KOPT-K1 (cell line): ENCODE data around the gene DCDC2.

Experiments used
- H3K27ac ChIP-seq: fragments of 200-600 bp; sonication (generic); 2 replicates; pipeline ENCODE4 v1.5.1; 2016; ENCODE audit warnings: antibody characterized with exemption, mild to moderate bottlenecking, low read depth, low read length; ENCODE audit not compliant: poor library complexity, severe bottlenecking
- H3K36me3 ChIP-seq: fragments of 200-600 bp; sonication (generic); 2 replicates; pipeline ENCODE4 v1.5.1; 2017; ENCODE audit warnings: antibody characterized with exemption, mild to moderate bottlenecking, low read length, moderate library complexity; ENCODE audit not compliant: insufficient read depth
- H3K9me3 ChIP-seq: fragments of 200-600 bp; sonication (generic); 2 replicates; pipeline ENCODE4 v1.5.1; 2017; ENCODE audit warnings: antibody characterized with exemption, low read length, mild to moderate bottlenecking; ENCODE audit not compliant: insufficient read depth, poor library complexity, severe bottlenecking

Gene DCDC2

DNA sequence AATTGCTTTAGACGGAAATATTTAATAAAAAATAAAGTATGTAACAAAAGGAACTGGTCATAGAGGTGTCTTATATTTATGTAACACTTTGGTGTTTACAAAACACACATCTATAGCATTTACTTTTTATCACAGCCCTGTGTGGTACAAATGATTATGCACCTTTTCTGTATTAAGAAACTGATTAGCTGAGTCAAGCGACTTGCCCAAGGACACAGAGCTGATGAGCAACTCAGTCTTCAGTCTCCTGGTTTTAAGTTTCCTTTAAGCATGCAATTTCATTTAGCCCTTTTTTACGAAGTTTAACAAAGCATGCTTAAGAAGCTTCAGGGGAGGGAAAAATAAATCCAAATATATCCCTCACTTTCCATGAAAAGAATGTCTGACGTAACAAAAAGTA is 2.5 kb downstream of the DCDC2 start:
- H3K9me3 ChIP-seq, result no peaks in the 10 kb centered on the region
- H3K27ac ChIP-seq, result no peak overlapping the region
- H3K36me3 ChIP-seq, result no peaks in the 10 kb centered on the region

GRCh38 chr6:24353861-24354260 is 4.0 kb downstream of the DCDC2 start:
- Histone ChIP-seq H3K36me3 (no peaks in the 10 kb centered on the region), H3K27ac (no peak overlapping the region)

DNA sequence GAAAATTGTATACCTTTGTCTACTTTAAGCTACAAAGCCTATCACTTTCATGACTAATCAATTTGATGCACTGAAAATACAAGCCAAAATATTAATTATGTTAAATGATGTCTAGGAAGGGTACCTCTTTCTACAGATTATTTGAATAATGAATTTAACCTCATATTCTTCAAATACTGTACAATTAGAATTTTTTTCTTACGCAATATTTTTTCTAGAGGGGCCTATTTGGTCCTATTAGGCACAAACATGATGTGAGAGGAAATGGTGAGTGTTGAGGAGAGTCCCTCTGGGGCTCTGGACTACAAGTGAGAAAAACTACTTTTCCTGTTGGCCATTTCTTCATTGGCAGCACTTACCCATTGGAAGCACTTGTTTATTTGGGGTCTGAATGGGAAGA is 5.4 kb downstream of the DCDC2 start:
- no peaks in the 10 kb centered on the region for H3K36me3 ChIP-seq
- H3K27ac ChIP-seq, result no peak overlapping the region
- no peaks in the 10 kb centered on the region for H3K9me3 ChIP-seq

More at GRCh38 chr6:24353861-24354260, 4.0 kb downstream of the DCDC2 start:
- H3K9me3 ChIP-seq, result no peaks in the 10 kb centered on the region

- H3K36me3 ChIP-seq, result no peaks in the 10 kb centered on the region
- no peak overlapping the region for H3K27ac ChIP-seq
- H3K9me3 ChIP-seq, result no peaks in the 10 kb centered on the region
Measured at GRCh38 chr6:24344976-24345375, 12.9 kb downstream of the DCDC2 start.

DNA sequence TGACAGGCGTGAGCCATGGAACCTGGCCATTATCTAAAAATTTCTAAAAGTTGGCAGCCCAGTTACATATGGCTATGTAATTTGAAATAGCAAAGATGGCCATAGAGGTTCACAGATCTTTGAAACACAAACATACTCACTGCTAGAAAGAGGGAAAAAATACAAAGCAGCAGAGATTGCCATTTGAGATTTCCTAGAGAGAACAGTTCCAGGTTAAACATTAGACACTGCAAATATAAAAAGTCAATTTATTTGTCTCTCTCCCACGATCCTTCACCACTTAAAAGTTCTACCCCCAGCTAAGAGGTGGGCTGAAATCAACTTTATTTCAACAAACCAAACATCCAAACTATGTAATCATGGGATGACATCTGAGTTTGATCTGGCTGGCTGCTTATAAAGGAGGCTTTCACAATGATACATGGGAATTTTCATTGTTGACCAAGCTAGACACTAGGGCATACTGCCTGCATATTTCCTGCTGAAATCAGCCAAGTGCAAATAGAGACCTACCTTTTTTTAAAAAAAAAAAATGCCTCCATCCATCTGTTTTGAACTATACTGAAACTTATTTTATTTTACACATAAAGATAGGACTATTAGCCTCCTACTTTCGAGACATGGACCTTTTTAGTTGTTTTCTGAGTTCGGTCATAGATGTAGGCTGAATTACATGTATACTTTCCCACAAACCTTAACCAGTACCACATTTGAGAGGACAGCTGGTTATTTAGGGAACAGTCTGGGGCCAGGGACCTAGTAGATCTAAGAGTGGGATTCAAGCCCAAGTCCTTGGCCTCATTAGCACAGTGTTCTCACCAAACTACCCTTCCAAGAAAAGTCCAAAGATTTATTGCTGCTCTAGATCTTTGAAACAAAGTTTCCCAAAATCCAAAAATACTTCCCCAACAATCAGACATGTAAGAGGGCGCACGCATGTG is 16.6 kb downstream of the DCDC2 start:
- no peaks in the 10 kb centered on the region for H3K36me3 ChIP-seq
- H3K9me3 ChIP-seq, result peaks cover 7% of the 10 kb centered on the region
- H3K27ac ChIP-seq, result no peak overlapping the region

- Histone ChIP-seq H3K9me3 (peaks cover 7% of the 10 kb centered on the region), H3K27ac (no peak overlapping the region), H3K36me3 (no peaks in the 10 kb centered on the region)
Measured at GRCh38 chr6:24339932-24340331, 17.9 kb downstream of the DCDC2 start.

- no peaks in the 10 kb centered on the region for H3K36me3 ChIP-seq
- H3K27ac ChIP-seq, result no peak overlapping the region
- H3K9me3 ChIP-seq, result peaks cover 7% of the 10 kb centered on the region
Measured at GRCh38 chr6:24334285-24334684, 23.6 kb downstream of the DCDC2 start.

GRCh38 chr6:24332317-24332716 is 25.5 kb downstream of the DCDC2 start:
- Histone ChIP-seq H3K27ac (no peak overlapping the region), H3K9me3 (no peaks in the 10 kb centered on the region), H3K36me3 (no peaks in the 10 kb centered on the region)

- H3K27ac ChIP-seq, result no peak overlapping the region
- H3K9me3 ChIP-seq, result no peaks in the 10 kb centered on the region
- no peaks in the 10 kb centered on the region for H3K36me3 ChIP-seq
Measured at GRCh38 chr6:24330137-24330732, 27.6 kb downstream of the DCDC2 start.

DNA sequence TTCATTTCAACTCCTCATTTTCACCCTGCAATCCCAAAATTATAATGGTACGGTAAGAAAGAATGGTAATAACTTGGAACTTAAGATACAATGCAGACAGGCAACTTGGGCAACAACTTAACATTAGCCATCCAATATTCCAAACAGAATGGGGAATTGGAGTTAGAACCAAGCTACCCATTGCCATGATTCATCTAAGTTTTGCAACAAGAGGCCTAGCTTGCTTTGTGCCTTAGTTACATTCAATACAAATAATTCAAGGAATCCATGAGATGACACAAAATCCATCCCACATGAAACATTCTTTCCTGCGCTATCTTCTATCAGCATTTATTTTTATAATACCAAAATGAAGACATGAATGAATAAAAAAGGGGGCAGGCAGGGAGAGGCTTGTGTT is 28.4 kb downstream of the DCDC2 start:
- Histone ChIP-seq H3K9me3 (no peaks in the 10 kb centered on the region), H3K36me3 (no peaks in the 10 kb centered on the region), H3K27ac (no peak overlapping the region)

DNA sequence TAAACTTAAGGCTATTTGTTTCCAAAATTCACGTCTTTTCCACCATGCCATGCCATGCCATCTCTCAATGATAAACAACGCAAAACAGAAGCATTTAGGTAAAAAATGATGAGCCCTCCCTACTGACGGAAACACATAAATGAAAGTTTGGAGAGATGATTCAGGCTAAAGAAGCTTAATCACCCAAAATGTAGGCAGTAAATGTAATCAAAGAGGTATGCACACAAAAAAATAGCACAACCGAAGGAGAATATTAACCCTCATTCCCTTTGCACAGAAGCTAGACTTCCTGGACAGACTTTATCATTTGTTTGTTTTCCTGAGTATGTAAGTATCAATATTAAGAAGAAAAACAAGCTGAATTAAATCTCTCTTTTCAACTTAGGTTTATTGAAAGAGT is 28.8 kb downstream of the DCDC2 start:
- H3K27ac ChIP-seq, result no peak overlapping the region
- no peaks in the 10 kb centered on the region for H3K9me3 ChIP-seq
- H3K36me3 ChIP-seq, result no peaks in the 10 kb centered on the region

- Histone ChIP-seq H3K9me3 (no peaks in the 10 kb centered on the region), H3K36me3 (no peaks in the 10 kb centered on the region), H3K27ac (no peak overlapping the region)
Measured at GRCh38 chr6:24327756-24328155, 30.1 kb downstream of the DCDC2 start.

- H3K9me3 ChIP-seq, result no peaks in the 10 kb centered on the region
- H3K27ac ChIP-seq, result no peak overlapping the region
- H3K36me3 ChIP-seq, result no peaks in the 10 kb centered on the region
Measured at GRCh38 chr6:24325978-24326377, 31.9 kb downstream of the DCDC2 start.

GRCh38 chr6:24324617-24325016 is 33.2 kb downstream of the DCDC2 start:
- Histone ChIP-seq H3K27ac (no peak overlapping the region), H3K9me3 (no peaks in the 10 kb centered on the region), H3K36me3 (no peaks in the 10 kb centered on the region)

- H3K36me3 ChIP-seq, result no peaks in the 10 kb centered on the region
- no peaks in the 10 kb centered on the region for H3K9me3 ChIP-seq
- no peak overlapping the region for H3K27ac ChIP-seq
Measured at GRCh38 chr6:24323632-24324337, 34.1 kb downstream of the DCDC2 start.
